GM12878 (cell line): ENCODE measurements around the gene UBAC2. TPM values are rescaled to one million over a fixed set of nuclear protein-coding genes. Genes with fewer than 3 reads are reported as not detected.

Source experiments
- BCLAF1 ChIP-seq: fragments of 450-650 bp; IDR thresholded peaks from 2 replicates; pipeline ENCODE4 v1.6.1; 2017; ENCODE audit warnings: antibody characterized with exemption, mild to moderate bottlenecking, moderate library complexity
- E2F4 ChIP-seq: IDR thresholded peaks from 2 replicates; pipeline ENCODE4 v1.6.1; 2012; ENCODE audit warnings: low read depth, low read length, improper control_type of control experiment
- ETV6 ChIP-seq, 2 experiments: fragments of 450-650 bp in 1 of 2; IDR thresholded peaks in 1 of 2; conservative IDR thresholded peaks in 1 of 2; 2 replicates each; pipeline ENCODE4 v1.6.1; 2014; ENCODE audit warnings: antibody characterized with exemption in 1 of 2, borderline replicate concordance in 1 of 2, low read depth in 1 of 2, mild to moderate bottlenecking in 1 of 2, moderate library complexity in 1 of 2
- FOXK2 ChIP-seq: fragments of 450-650 bp; IDR thresholded peaks from 2 replicates; pipeline ENCODE4 v1.6.1; 2017; ENCODE audit warnings: mild to moderate bottlenecking, moderate library complexity
- GATAD2B ChIP-seq: fragments of 450-650 bp; conservative IDR thresholded peaks from 2 replicates; pipeline ENCODE4 v1.6.1; 2017; ENCODE audit warnings: low read depth, mild to moderate bottlenecking, moderate library complexity
- HSF1 ChIP-seq: fragments of 150-350 bp; IDR thresholded peaks from 2 replicates; pipeline ENCODE4 v1.6.1; 2014; ENCODE audit warnings: mild to moderate bottlenecking, low read depth, low read length
- IRF5 ChIP-seq: fragments of 450-650 bp; IDR thresholded peaks from 2 replicates; pipeline ENCODE4 v1.6.1; 2017; ENCODE audit warnings: borderline replicate concordance
- KDM1A ChIP-seq: fragments of 200-600 bp; sonication (generic); IDR thresholded peaks from 2 replicates; pipeline ENCODE4 v1.6.1; 2016; ENCODE audit warnings: borderline replicate concordance
- MEF2B ChIP-seq: fragments of 450-650 bp; IDR thresholded peaks from 2 replicates; pipeline ENCODE4 v1.6.1; 2018; ENCODE audit warnings: mild to moderate bottlenecking, moderate library complexity; ENCODE audit not compliant: partially characterized antibody, poor library complexity, severe bottlenecking
- PAX5 ChIP-seq: IDR thresholded peaks from 2 replicates; pipeline ENCODE4 v1.6.1; 2011; ENCODE audit warnings: low read depth, low read length, borderline replicate concordance
- POLR2AphosphoS5 ChIP-seq: IDR thresholded peaks from 2 replicates; pipeline ENCODE4 v1.6.1; 2011; ENCODE audit warnings: mild to moderate bottlenecking, low read length, inconsistent platforms
- POU2F2 ChIP-seq: IDR thresholded peaks from 3 replicates; pipeline ENCODE4 v1.6.1; 2011; ENCODE audit warnings: low read depth, mild to moderate bottlenecking, low read length, borderline replicate concordance
- SKIL ChIP-seq: fragments of 450-650 bp; IDR thresholded peaks from 2 replicates; pipeline ENCODE4 v1.6.1; 2017; ENCODE audit warnings: mild to moderate bottlenecking, low read depth, inconsistent platforms; ENCODE audit not compliant: poor library complexity, severe bottlenecking
- SMC3 ChIP-seq: IDR thresholded peaks from 2 replicates; pipeline ENCODE4 v1.6.1; 2011; ENCODE audit warnings: low read length, improper control_type of control experiment, borderline replicate concordance
- SREBF1 ChIP-seq: IDR thresholded peaks from 2 replicates; pipeline ENCODE4 v1.6.1; 2012; ENCODE audit warnings: mild to moderate bottlenecking, low read length
- SREBF2 ChIP-seq: IDR thresholded peaks from 2 replicates; pipeline ENCODE4 v1.6.1; 2012; ENCODE audit warnings: mild to moderate bottlenecking, low read length
- STAT1 ChIP-seq: fragments of 450-650 bp; conservative IDR thresholded peaks from 2 replicates; pipeline ENCODE4 v1.6.1; 2014; ENCODE audit warnings: antibody characterized with exemption, mild to moderate bottlenecking
- ZBED1 ChIP-seq: IDR thresholded peaks from 2 replicates; pipeline ENCODE4 v1.6.1; 2016; ENCODE audit warnings: borderline replicate concordance
- ZNF217 ChIP-seq: fragments of 450-650 bp; IDR thresholded peaks from 2 replicates; pipeline ENCODE4 v1.6.1; 2017; ENCODE audit warnings: antibody characterized with exemption, mild to moderate bottlenecking
- ZSCAN29 ChIP-seq: fragments of 450-650 bp; IDR thresholded peaks from 2 replicates; pipeline ENCODE4 v1.6.1; 2017; ENCODE audit warnings: mild to moderate bottlenecking, moderate library complexity
- ZZZ3 ChIP-seq: IDR thresholded peaks from 2 replicates; pipeline ENCODE4 v1.6.1; 2011; ENCODE audit warnings: low read depth; ENCODE audit not compliant: control insufficient read depth, insufficient read length
- polyA plus RNA-seq, 11 experiments: library from polyadenylated mRNA; depleted of rRNA in 4 of 11; unstranded in 6 of 11; stranded (reverse) in 5 of 11; fragments of >200 nt; fragmentation: Nextera tagmentation in 4 of 11; fragmentation: Illumina TruSeq in 1 of 11; extraction: Ambion mirVana in 4 of 11; extraction: Trizol in 1 of 11; gene quantifications; 1 replicate in 1 of 11; 2 replicates in 10 of 11; pipeline versions ENCODE4 v1.2.1 to v1.2.3, GENCODE V29; 2011 to 2016; ENCODE audit warnings: inconsistent platforms in 2 of 11, missing spikeins in 2 of 11, low read depth in 1 of 11
- total RNA-seq, 4 experiments: library from RNA; depleted of rRNA in 3 of 4; stranded (reverse); fragments of >200 nt in 3 of 4; fragmentation: Illumina TruSeq in 1 of 4; extraction: Trizol in 1 of 4; gene quantifications; 2 replicates each; pipeline versions ENCODE4 v1.2.1 to v1.2.3, GENCODE V29; 2013 to 2021

Gene UBAC2
- total and polyA plus RNA-seq, 10 of the 15 experiments (the other 5 are each of a cell fraction or from before 2014, with no cell fraction given) = 3.0 to 54.6 (median 17.4) TPM

- no peak for TF ChIP-seq FOXK2
- no peak for TF ChIP-seq STAT1
- peak; percentile 76; the same call in 1 of the 2 replicates for TF ChIP-seq PAX5
- peak; percentile 51; the same call in 1 of the 3 replicates for TF ChIP-seq POU2F2
- no peak for TF ChIP-seq ZZZ3
- peak; percentile 68; the same call in 1 of the 2 replicates for TF ChIP-seq GATAD2B
- TF ChIP-seq ETV6 (conservative IDR thresholded peaks at IDR 0.05 in 1 of 2, IDR thresholded peaks at IDR 0.05 in 1 of 2; ENCODE audit: borderline replicate concordance in 1 of 2, low read depth in 1 of 2) = peak in 1 of 2 experiments; percentile 82; a peak in 1 of 4 replicates
- 0 out of 2 replicates have a peak, but pooled peaks have one; percentile 35 for TF ChIP-seq POLR2AphosphoS5
- TF ChIP-seq SREBF2 = no peak
- peak; percentile 87 for TF ChIP-seq MEF2B
- TF ChIP-seq IRF5 = no peak
- peak; percentile 63; the same call in 1 of the 2 replicates for TF ChIP-seq ZNF217
- no peak for TF ChIP-seq SREBF1
- TF ChIP-seq SKIL = peak; percentile 85
- TF ChIP-seq E2F4 = no peak
- no peak for TF ChIP-seq HSF1
- TF ChIP-seq KDM1A = no peak
- TF ChIP-seq ZBED1 = peak; percentile 92; the same call in 1 of the 2 replicates
- TF ChIP-seq ZSCAN29 = no peak
- no peak; the same call in 1 of the 2 replicates for TF ChIP-seq SMC3
- no peak for TF ChIP-seq BCLAF1
Observed at GRCh38 chr13:99288089-99288488, 87.4 kb downstream of the UBAC2 start (continued).
